Superior temporal gyrus (tissue), 1 donor: Measurements from ENCODE around the gene SEPTIN12.
A peak's percentile ranks its signal among the peaks of the same experiment; 100 is the strongest.
"Not testable (repeated sequence)": the region's sequence is repeated elsewhere in the genome, so short reads cannot be mapped to it uniquely, and the experiment has no call there.

ENCODE experiments used
- DNase-seq: peaks from one replicate; pipeline ENCODE4 v3.0.0-alpha.2; 2016; ENCODE audit errors: extremely low spot score

The SEPTIN12 gene

GRCh38 chr16:4754865-4755264, 33.3 kb downstream of the SEPTIN12 start:
- no peak for DNase-seq

GRCh38 chr16:4753227-4753626, 34.9 kb downstream of the SEPTIN12 start:
- DNase-seq = no peak

- DNase-seq = no peak
Observed at GRCh38 chr16:4752351-4753100, 35.6 kb downstream of the SEPTIN12 start.

GRCh38 chr16:4750896-4751295, 37.2 kb downstream of the SEPTIN12 start:
- no peak for DNase-seq

- no peak for DNase-seq
Observed at GRCh38 chr16:4749700-4750257, 38.4 kb downstream of the SEPTIN12 start.

- no peak for DNase-seq
Observed at GRCh38 chr16:4748682-4749411, 39.3 kb downstream of the SEPTIN12 start.

GRCh38 chr16:4747906-4748681, 40.1 kb downstream of the SEPTIN12 start:
- no peak for DNase-seq

- DNase-seq = no peak
Observed at GRCh38 chr16:4746991-4747574, 41.1 kb downstream of the SEPTIN12 start.

- no peak for DNase-seq
Observed at GRCh38 chr16:4746215-4746614, 41.9 kb downstream of the SEPTIN12 start.

- no peak for DNase-seq
Observed at GRCh38 chr16:4745274-4745569, 42.9 kb downstream of the SEPTIN12 start.

GRCh38 chr16:4744555-4745273, 43.4 kb downstream of the SEPTIN12 start:
- DNase-seq = no peak

- no peak for DNase-seq
Observed at GRCh38 chr16:4743226-4743878, 44.8 kb downstream of the SEPTIN12 start.

GRCh38 chr16:4738370-4738769, 49.8 kb downstream of the SEPTIN12 start:
- DNase-seq = not testable (repeated sequence)

GRCh38 chr16:4737545-4737944, 50.6 kb downstream of the SEPTIN12 start:
- DNase-seq = no peak

GRCh38 chr16:4736546-4736945, 51.6 kb downstream of the SEPTIN12 start:
- no peak for DNase-seq

- peak; percentile 74 for DNase-seq
Observed at GRCh38 chr16:4734730-4735535, 53.2 kb downstream of the SEPTIN12 start.

GRCh38 chr16:4734063-4734729, 53.9 kb downstream of the SEPTIN12 start, which contains the start of the genes ANKS3 and DNAAF8:
TSS of gene ANKS3 (minus strand) at chr16:4734271. CDS start at chr16:4730149, 4,122 bp downstream.
TSS of gene DNAAF8 (plus strand) at chr16:4734537. CDS start at chr16:4736515, 1,978 bp downstream.
- peak; percentile 96 for DNase-seq

- no peak for DNase-seq
Observed at GRCh38 chr16:4733747-4734062, 54.4 kb downstream of the SEPTIN12 start.

- DNase-seq = no peak
Observed at GRCh38 chr16:4733211-4733742, 54.9 kb downstream of the SEPTIN12 start.
